D341Med (cell line): ENCODE results near the gene ATP5IF1.

Source experiments
- DNase-seq: peaks from one replicate; pipeline ENCODE4 v3.0.0; 2012; ENCODE audit warnings: low spot score

The ATP5IF1 gene

GRCh38 chr1:28235755-28236655 is at the start of gene ATP5IF1:
Gene ATP5IF1 (plus strand): TSS chr1:28236124. CDS start chr1:28236184, 60 bp downstream.
- peak; percentile 96 for DNase-seq

- DNase-seq = no peak
Measured at GRCh38 chr1:28190337-28190979, 45.5 kb upstream of the ATP5IF1 start.

GRCh38 chr1:28190996-28191645 is 44.8 kb upstream of the ATP5IF1 start:
- DNase-seq = no peak

GRCh38 chr1:28193701-28194161 is 42.2 kb upstream of the ATP5IF1 start:
- no peak for DNase-seq

GRCh38 chr1:28194326-28195035 is 41.4 kb upstream of the ATP5IF1 start:
- DNase-seq = no peak

- DNase-seq = no peak
Measured at GRCh38 chr1:28195780-28196179, 40.1 kb upstream of the ATP5IF1 start.

GRCh38 chr1:28196330-28196729 is 39.6 kb upstream of the ATP5IF1 start:
- no peak for DNase-seq

- DNase-seq = no peak
Measured at GRCh38 chr1:28197682-28198415, 38.1 kb upstream of the ATP5IF1 start.

- no peak for DNase-seq
Measured at GRCh38 chr1:28199328-28200233, 36.3 kb upstream of the ATP5IF1 start.

- no peak for DNase-seq
Measured at GRCh38 chr1:28200234-28200873, 35.6 kb upstream of the ATP5IF1 start.

- no peak for DNase-seq
Measured at GRCh38 chr1:28205243-28205642, 30.7 kb upstream of the ATP5IF1 start.

- DNase-seq = peak; percentile 63
Measured at GRCh38 chr1:28208818-28209441, 27.0 kb upstream of the ATP5IF1 start.

GRCh38 chr1:28209700-28210099 is 26.2 kb upstream of the ATP5IF1 start:
- no peak for DNase-seq

- DNase-seq = no peak
Measured at GRCh38 chr1:28213315-28213714, 22.6 kb upstream of the ATP5IF1 start.

GRCh38 chr1:28229089-28229488 is 6.8 kb upstream of the ATP5IF1 start:
- no peak for DNase-seq

- DNase-seq = no peak
Measured at GRCh38 chr1:28229996-28230395, 5.9 kb upstream of the ATP5IF1 start.

- DNase-seq = peak; percentile 91
Measured at GRCh38 chr1:28232558-28233263, 3.2 kb upstream of the ATP5IF1 start, which contains the start of gene DNAJC8. Gene DNAJC8 (minus strand): TSS chr1:28233029. CDS start chr1:28232998, 31 bp downstream.

- DNase-seq = no peak
Measured at GRCh38 chr1:28233264-28233606, 2.7 kb upstream of the ATP5IF1 start.
